SW 1271 (cell line): ENCODE results near the gene ALPL.

Experiments used
- DNase-seq, 2 experiments: peaks; one replicate each; lab custom pipeline; 2025; lab: John Stamatoyannopoulos, UW

The ALPL gene

DNA sequence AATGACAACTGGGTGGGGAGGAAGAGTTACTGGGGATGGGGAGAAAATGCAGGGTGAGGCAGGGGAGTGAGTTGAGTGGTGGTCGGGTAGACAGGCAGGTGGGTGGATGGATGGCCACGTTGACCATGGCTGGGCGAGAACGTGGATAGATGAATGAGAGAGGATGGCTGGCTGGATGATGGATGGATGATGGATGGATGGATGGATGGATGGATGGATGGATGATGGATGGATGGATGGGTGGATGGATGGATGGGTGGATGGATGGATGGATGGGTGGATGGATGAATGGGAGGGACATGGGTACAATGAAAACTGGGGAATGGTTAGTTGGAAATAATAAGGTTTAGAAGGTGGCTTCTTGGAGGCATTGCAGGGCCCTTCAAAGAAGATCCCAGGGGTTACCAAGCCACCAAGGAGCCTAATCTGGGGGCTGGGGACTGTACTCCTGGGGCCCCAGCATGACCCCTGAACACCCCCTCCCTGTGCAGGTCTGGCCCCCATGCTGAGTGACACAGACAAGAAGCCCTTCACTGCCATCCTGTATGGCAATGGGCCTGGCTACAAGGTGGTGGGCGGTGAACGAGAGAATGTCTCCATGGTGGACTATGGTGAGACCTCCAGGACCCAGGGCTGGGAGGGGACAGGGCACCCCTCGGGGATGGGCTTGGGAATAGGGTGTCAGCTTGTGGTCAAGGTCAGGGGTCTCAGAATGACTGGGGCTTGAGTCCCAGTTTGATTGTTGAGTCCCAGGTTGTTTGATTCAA, 67.0 kb downstream of the ALPL start:
- DNase-seq, result no peak

DNA sequence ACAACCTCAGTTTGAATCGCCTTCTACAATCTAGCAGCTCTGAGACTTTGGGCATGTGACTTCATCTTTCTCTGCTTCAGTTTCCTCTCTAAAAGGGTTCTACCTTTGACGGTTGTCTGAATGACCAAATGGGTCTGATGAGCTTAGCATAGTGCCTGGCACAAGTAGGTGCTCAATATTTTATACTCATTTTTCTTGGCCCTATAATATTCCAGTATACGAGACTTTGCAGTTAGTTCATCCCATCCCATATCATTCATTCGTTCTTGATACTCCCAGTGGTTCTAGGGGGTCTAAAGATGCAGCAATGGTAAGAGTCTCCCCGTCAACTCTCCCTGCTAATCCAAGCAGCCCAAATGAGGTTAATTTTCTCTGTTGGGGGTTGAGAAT, 67.6 kb downstream of the ALPL start:
- no peak for DNase-seq

DNA sequence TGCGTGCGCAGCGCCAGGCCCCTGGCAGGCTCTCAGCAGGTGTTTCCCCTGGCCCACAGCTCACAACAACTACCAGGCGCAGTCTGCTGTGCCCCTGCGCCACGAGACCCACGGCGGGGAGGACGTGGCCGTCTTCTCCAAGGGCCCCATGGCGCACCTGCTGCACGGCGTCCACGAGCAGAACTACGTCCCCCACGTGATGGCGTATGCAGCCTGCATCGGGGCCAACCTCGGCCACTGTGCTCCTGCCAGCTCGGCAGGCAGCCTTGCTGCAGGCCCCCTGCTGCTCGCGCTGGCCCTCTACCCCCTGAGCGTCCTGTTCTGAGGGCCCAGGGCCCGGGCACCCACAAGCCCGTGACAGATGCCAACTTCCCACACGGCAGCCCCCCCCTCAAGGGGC, 68.1 kb downstream of the ALPL start:
- DNase-seq, result no peak

DNA sequence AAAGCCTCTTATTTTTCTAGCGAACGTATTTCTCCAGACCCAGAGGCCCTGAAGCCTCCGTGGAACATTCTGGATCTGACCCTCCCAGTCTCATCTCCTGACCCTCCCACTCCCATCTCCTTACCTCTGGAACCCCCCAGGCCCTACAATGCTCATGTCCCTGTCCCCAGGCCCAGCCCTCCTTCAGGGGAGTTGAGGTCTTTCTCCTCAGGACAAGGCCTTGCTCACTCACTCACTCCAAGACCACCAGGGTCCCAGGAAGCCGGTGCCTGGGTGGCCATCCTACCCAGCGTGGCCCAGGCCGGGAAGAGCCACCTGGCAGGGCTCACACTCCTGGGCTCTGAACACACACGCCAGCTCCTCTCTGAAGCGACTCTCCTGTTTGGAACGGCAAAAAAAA, 68.7 kb downstream of the ALPL start:
- DNase-seq, result no peak

DNA sequence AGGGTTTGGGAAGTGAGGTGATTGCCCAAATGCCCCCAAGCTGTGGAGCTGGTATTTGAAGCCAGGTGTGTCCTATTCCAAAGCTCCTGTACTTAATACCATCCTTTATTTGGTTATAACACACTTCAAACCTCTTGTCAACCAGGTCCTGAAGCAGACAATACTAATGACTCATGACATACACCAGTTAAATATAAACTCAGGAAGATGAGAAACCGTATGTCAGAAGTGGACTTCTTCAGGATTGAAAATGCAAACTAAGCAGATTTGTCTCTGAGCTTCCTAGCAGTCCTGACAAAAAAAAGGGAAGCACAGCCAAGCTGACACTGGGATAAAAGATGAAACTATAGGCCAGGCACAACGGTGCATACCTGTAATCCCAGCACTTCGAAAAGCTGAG, 70.6 kb downstream of the ALPL start:
- DNase-seq, result no peak

DNA sequence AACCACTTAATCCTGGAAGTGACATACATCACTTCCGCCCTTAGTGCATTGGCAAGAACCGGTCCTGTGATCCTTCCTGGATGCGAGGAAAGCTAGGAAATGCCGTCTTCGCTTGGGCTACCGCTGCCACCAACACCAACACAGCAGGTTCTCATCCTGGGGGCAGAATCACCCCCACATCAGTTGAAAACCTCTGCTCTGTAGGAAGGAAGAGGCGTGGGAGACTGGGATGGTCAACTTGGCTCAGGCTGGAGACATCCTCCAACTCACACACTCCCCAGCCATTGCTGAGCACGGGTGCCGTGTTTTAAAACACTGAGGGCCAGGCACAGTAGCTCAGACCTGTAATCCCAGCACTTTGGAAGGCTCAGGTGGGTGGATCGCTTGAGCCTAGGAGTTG, 74.9 kb downstream of the ALPL start:
- DNase-seq, result no peak

DNA sequence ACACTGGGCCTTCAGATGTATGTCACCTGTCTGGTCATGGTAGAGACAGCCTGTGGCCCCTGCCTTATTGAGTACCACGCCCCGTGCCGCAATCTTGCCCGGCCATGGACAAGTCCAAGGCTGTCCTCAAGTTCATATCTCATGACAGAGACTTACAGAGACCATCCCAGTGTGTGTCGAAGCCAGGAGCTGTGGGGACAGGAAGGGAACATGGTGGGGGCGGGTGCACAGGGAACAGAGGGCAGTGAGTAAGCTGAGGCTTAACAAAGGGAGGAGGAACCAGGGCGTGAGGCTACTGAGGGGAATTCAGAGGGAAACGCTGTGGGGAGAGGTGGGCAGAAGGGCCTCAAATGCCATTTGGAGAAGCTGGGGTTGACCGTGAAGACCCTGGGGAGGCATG, 75.8 kb downstream of the ALPL start:
- no peak for DNase-seq

DNA sequence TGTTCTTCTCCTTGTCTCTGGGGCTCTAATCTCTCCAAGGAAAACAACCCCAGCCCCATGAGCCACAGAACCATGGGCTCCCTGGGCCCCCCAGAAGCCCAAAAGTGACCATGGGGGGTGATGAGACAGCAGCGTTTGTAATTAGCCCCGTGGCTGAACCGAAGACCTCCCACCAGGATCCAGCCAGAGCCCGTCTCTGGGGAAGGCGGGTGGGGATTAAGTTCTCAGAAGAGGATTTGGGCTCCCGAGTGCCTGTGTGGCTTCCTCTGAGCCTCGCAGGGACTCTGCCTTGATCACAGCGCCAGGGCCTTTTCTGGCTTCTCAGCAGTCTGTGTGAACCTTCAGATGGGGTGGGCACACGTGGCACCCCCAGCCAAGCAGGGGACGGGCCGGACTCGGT, 77.0 kb downstream of the ALPL start:
- DNase-seq, result no peak

DNA sequence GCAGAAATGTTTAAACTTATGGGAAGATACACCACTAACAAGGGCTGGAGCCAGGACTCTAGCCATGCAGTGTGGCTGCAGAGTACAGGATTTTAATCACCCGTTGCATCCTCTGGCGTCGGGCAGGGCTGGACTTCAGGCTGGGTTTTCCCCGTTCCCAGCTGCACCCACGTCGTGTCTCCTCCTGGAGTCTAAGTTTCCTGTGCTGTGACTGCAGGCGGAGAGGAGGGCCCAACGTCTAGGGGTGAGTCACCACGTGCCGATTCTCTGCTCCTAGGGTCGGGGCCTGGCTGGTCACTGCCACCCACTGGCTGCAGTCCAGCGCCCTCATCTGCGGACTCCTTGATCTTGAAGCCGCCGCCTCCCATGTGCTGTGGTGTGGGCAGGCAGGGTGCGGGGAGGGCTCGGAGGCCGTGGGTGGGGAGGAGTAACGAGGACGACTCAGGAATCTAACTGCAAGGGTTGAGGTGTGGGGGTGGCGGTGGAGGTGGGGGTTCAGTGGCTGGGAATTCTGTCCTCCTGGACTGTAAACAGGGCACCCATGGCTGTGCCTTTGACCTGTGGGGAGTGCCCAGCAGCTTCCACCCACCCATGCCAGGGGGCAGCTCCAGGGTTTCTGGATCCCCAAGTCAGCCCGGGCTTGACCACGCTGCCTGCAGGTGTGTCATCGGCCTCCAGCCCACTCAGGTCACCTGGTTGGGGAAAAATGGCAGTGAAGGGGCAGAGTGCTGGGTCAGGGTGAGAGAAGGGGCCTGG, 77.8 kb downstream of the ALPL start:
- peak in 1 of 2 experiments; percentile 60 for DNase-seq

DNA sequence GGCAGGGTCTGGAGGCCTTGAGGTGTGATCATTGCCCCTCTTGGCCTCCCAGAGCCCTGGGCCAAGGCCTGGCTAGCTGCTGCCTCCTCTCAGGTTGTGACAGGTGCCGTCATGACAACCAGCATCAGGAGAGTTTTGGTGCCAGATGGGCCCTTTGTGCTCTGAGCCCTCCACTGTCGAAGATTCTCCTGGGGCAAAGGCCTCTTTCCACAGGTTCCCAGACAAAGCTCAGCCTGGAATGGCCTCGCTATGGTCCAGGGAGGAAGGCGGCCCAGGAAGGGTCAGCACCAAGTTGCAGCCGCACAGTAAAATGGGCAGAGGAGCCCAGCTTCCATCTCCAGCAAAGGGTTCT, 78.4 kb downstream of the ALPL start:
- DNase-seq, result no peak

DNA sequence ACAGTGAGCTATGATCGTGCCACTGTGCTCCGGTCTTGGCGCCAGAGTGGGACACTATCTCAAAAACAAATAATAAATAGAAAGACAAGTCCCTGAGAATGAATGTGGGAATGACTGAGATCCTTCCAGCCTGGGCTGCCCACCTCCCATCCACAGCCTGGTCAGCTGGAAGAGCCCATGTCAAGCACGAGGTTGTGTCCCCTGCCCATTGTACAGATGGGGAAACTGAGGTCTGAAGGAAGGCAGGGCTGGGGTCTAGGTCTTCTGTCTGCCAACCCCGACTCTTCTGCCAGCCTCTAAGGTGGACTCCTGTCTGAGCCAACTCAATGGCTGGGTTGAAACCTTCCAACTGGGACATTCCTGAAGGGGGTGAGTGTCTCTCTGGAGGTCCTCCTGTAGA, 80.4 kb downstream of the ALPL start:
- DNase-seq, result no peak

DNA sequence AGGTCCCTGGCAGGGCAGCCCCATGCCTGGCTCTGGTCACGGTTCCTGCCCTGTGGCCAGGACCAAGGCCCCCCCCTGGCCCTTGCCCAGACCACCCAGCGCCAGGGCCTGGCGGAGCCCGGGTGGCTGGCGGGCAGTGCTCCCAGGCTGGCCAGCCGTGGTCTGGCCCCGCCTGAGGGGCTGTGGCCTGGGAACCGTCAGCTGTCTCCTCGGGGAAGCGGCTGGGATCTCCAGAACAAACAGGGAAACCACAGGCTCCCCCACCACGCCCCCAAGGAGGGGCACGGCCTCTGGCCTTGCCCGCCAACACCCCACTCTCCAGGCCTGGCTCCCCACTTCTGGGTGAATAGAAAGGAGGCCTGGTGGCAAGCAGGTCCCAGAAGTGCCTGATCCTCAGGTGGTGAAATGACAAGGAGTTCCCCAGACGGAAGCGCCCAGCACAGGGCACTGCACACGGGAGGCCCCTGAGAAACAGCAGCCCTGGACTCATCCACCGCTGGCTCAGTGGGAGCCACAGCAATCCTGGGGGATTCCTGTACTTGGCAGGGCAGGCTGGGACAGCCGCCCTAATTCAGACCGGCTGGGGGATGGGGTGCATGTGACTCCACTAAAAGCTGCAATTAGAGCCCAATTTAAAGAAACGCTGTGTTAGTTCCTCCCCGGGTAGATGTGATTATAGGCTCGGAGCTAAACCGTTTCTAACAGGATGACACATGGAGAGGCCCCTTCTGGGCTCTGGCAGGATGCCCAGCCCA, 81.1 kb downstream of the ALPL start:
- no peak for DNase-seq

DNA sequence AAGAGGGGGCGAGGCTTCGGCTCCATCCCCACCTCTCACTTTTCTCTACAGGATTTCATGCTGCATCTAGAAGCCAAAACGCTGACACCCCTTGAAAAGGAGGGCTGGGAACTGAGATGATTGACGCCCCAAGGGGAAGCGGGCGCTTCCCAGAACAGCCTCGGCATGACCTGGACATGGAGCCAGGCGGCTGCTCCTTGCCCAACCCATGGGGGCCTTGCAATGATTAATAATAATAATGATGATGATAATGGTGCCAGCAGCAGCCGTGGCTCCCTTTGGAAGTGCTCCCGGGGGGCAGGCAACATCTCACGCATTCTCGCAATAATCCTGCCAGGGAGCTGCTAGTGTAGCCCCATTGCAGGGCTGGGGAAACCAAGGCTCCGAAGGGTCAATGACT, 81.7 kb downstream of the ALPL start:
- DNase-seq, result no peak

DNA sequence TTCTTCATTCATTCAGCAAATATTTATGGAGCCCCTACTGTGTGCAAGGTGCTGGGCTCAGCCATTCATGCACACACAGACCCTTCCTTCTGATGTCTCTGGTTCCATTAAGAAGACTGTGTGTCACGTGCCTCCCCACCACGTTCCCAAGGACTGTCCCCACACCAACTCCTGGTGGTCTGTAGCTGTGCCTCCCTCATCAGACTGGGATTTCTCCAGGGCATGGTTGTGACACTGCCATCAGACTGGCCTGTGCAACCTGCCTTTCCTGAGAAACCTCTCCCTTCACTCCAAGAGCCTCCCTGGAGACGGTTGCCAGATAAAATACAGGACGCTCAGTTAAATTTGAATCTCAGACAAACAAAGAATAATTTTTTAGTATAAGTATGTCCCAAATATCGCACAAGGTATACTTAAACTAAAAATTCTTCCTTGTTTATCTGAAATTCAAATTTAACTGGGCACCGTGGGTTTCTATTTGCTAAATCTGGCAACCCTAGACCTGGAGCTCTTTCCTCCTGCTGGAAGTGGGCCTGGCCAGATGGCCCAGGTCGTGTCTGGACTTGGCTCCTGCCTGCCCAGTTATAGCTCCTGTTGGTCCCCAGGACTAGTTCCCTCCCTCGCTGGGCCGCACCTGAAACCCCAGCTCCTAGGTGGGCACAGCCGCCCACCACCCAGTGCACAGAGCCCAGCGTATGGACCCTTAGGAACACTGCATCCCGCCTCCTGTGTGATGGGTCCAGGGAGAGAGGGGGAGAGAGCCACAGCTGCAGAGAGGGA, 83.1 kb downstream of the ALPL start:
- no peak for DNase-seq

DNA sequence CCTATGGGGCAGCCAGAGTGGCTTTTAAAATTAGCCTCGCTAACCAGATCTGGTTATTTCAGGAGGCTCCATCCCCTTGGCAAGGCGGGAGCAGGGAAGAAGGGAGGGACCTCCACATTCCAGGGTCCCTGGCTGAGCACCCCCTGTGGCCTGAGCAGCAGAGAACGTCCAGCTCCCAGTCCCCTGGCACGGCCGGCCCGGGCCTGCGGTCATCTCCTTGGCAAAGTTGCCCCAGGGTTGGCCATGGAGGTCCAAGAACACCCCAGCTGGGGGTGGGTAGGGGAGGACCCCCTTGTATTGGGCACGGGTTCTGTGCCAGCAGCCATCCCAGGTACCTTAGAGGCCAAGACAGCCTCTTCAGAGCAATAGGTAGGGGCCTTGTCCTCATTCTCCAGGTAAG, 84.0 kb downstream of the ALPL start:
- DNase-seq, result no peak

DNA sequence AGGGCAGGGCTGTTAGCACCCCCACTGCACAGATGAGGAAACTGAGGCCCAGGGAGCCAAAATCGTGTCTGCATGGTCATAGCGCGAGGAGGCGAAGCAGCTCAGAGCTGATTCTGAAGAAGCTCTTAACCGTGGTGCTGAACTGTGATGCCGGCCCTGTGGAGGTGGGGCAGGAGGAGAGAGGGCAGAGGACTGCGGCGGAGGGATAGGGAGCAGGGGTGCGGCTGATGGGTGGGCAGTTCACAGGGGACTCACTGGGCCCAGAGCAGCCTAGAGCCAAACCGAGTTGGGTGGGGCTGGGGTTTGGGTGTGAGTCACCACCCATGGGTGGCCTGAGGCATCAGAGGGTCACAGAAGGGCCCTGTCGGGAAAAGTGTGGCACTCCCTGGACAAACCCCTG, 85.3 kb downstream of the ALPL start:
- DNase-seq, result no peak

DNA sequence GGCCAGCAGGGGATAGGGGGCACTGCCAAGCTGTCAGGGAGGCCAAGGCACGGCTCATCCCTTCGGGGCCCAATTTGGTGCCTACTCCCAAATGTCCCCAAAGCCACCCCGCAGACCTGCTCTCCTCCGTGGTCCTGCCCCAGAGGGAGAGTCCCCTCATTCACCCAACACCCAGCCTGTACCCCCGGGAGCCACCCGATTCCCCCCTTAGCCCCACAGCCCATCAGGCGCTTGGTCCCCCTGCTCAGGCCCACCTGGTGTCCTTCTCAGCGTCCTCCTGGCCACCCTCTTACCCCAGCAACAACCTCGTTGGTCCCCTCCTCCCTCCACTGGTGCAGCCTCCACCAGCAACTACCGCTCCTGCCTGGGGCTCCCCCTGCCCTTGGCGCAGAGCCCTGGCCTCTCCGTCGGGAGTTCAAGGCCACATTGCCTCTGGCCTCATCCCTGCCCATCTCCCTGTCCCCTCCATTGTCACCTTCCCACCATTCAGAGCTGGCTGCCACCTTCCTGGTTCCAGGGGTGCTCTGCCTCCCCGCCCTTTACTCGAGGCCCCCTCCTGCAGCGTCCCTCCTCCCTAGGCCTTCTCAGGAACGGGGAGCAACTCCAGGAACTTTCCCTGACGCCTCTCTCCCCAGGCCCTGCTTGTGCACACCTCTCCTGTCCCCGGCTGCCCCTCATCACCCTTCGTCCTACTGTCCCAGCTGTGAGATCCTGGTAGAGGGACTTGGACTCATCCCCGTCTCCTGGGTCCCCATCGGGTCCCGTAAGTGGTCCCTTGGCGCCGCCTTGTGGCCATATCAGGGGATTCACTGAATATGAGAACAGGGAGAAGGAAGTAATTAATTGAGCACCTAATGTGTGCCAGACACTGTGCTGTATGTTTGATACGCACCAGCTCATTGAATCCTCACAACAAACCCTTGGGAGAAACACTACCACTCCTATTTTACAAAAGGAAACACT, 86.0 kb downstream of the ALPL start:
- DNase-seq, result peak; percentile 22 to 25

DNA sequence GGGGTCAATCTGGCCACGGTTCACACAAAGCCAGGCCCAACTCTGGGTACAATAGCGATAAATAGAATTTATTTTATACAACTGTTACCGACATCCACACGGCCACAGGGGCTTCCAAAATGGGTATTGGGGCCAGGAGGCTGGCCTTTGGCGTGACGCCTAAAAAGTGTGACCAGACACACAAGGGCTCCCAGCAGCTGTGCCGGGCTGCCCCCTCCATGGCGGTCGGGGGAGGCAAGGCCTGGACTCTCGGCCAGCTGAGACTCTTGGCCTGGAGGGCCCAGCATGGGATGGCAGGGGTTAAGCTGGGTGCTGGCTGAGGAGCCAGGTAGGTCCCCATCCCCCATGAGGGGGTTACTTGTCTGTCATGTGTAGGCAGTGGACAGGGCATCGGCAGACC, 87.0 kb downstream of the ALPL start:
- no peak for DNase-seq

DNA sequence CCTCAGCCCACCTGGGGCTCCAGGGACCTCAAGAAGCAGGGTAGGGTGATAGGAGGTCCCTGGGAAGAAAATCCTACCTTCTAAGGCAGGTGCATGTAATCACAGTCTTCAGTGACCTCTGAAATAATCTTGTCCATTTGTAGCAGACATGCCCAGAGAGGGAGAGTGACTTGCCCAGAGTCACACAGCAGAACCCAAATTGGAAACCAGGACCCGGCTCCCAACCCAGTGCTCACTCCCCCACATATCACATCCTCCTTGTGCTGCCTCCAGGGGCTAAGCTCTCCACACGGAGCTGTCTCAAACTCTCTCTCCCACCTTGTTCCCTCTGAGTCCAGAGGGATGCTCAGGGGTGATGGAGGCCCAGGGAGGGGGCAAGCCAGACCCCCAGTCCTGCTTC, 87.4 kb downstream of the ALPL start:
- DNase-seq, result no peak

DNA sequence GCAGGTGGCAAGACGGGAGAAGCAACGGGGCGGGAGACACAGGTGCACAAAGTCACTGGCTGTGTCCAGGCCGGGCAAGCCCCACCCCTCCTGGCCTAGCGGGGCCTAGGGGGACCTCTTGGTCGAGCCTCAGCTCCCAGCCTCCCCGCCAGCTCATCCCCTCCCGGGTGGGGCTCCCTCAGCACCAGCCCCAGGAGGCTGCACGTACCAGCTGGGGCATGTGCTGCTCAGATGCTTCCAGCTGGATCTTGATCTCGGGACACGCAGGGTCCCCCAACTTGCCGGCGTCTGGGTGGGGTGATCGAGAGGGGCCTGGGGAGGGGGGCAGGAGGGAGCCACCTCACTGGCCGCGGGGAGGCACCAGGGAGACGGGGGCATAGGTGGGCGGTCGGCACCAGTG, 88.5 kb downstream of the ALPL start:
- no peak for DNase-seq

DNA sequence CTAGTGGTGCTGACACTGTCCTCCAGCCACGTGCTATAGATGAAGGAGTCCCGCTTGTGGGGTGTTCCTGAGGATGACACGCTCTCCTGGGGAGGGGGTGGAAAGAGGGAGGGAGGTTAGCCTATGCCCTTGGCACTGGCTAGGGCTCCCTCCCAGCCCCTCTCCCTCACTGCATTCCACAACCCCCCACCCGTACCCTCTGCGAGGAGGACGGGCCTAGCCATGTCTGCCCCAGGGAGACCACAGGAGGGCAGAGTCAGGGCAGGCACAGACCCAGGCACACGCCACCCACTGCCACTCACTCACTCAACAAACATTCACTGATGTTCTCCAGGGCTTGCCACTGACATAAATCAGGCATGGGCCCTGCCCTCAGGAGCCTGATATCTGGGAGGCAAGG, 89.2 kb downstream of the ALPL start:
- no peak for DNase-seq
